CD4-positive, alpha-beta T cell treated with Interleukin-4 for 4 hours (primary cell): ENCODE results near the gene BMPR2.

ENCODE experiments used
- DNase-seq: peaks from one replicate; pipeline ENCODE4 v3.0.0-alpha.2; 2020

Gene BMPR2

DNA sequence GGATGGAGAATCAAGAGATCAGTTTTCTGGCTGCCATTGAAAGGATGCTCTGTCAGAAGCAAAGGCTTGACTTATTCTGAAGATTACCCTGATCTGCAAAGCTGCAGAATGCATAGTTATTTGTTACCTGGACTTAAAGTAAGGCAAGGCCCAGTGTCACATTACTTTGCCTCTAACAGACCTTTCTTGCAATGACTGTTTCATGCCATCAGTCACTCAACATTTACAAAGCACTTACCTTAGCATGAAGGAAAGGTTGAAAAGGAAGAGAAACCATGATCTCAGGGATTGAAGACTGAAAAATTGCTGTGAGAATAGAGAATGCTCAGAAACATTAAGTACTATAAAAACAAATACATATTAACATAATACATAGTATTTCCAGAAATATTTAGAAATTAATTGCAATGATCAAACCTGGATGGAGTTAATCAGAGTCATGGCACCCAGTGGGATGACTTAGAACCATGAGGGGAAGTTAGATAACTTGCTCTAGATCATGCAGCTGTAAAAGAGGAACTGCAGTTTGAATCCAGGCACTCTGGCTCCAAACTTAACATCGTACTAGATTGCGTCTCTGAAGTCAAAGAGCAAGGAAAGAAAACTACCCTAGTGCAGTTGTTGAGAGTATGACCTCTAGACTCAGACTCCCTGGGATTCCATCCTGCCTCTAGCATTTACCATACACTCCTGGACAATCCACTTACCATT is 232.2 kb downstream of the BMPR2 start:
- DNase-seq: no peak

DNA sequence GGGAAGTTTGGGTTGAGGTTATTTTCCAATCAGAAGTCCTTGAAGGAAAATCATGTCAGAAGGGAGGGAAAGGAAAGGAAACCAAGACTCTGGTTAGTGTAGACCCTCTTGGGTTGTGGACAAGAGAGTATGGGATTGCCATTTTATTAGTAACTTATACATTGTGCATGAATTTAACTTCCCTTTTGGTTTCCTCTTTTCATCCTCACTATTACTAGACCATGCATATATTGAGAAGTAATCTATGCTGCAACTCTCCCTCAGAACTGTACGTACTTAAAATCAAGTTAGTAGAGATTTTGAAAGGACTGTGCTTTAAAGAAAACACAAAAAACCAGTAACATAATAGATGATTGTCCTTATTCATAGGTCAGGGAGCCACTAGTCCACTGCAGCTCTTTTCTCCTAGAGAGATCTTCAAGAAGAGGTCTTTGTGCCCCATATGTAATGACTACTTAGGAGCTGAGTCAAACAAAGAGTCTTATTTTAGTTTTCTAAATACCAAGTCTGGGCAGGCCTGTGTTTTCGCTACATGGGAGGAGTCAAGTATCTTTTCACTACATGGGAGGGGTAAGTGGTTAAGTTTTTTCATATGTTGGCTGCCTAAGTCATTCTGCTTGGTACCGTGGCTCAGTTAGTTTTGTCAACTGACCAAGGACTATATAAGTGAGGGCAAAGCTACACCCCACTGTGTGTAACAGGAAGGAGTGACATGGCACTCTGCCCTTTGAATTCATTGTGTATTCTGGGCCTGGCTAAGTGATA is 233.4 kb downstream of the BMPR2 start:
- no peak for DNase-seq

GRCh38 chr2:202610380-202610779 is 234.3 kb downstream of the BMPR2 start:
- no peak for DNase-seq

- no peak for DNase-seq
Measured at GRCh38 chr2:202612145-202612544, 236.0 kb downstream of the BMPR2 start.

DNA sequence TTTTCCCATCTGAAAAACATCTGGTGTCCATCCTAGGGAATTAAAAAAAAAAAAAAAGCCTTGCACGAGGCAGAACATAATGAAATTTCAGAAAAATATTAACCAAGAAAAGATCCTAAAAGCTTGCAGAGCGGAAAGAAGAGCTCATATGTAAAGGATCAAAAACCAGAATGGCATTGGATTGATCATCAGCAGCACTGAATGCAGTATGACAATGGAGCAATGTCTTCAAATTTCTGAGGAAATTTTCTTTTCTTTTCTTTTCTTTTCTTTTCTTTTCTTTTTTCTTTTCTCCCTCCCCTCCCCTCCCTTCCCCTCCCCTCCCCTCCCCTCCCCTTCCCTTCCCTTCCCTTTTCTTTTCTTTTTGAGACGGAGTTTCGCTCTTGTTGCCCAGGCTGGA is 237.4 kb downstream of the BMPR2 start:
- no peak for DNase-seq
